ENCODE results near the gene PYGL.
A peak's percentile ranks its signal among the peaks of the same experiment; 100 is the strongest.

DNA sequence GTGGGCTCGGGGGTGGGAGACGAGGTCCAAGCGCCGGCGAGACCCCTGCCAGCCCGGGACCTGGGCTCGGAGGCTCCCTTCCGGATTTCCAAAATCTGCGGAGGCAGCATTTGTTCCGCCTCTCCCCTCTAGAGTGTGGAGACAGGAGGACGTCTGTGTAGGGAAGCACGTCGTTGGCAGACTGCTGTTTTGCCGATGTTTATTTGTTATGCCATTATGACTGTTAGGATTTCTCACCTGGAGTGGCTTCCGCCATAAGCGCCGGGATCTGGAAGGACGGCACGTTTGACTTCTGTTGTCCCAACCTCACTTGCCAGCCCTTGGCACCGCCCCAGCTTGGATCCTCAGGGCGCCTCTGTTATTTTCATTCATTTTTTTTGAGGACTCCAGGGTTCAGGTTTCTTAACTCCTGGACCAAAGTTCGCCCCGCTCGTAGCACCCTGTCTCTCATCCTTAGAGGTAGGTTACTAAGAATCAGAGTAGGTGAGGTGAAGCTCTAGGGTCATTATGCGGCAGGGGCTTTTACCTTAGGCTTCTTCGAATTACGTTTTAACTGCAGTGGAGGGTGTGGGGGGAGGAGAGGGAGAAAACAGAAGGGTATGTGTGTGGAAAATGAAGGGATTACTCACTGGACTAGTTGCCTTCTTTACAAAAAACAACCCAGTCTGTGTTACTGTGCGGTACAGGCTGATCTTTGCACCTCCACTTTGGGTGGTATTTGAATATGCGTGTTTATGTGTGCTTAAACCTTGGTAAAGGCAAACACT, 547 bp upstream of the PYGL start:
- TF ChIP-seq POLR2A (IDR thresholded peaks at IDR 0.05): peak in 2 of 3 donors; percentile 22 to 60
- TF ChIP-seq, protein P1, sequence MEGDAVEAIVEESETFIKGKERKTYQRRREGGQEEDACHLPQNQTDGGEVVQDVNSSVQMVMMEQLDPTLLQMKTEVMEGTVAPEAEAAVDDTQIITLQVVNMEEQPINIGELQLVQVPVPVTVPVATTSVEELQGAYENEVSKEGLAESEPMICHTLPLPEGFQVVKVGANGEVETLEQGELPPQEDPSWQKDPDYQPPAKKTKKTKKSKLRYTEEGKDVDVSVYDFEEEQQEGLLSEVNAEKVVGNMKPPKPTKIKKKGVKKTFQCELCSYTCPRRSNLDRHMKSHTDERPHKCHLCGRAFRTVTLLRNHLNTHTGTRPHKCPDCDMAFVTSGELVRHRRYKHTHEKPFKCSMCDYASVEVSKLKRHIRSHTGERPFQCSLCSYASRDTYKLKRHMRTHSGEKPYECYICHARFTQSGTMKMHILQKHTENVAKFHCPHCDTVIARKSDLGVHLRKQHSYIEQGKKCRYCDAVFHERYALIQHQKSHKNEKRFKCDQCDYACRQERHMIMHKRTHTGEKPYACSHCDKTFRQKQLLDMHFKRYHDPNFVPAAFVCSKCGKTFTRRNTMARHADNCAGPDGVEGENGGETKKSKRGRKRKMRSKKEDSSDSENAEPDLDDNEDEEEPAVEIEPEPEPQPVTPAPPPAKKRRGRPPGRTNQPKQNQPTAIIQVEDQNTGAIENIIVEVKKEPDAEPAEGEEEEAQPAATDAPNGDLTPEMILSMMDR (IDR thresholded peaks at IDR 0.05): no peak
